HK-2 (cell line): ENCODE measurements around the gene CST9.
"Not testable (repeated sequence)": the region's sequence is repeated elsewhere in the genome, so short reads cannot be mapped to it uniquely, and the experiment has no call there.

Experiments used
- DNase-seq: peaks from one replicate; pipeline ENCODE4 v3.0.0-alpha.2; 2018; ENCODE audit not compliant: unreplicated experiment

CST9 gene

GRCh38 chr20:23587631-23588030, 18.1 kb downstream of the CST9 start:
- DNase-seq, result no peak

GRCh38 chr20:23586735-23587525, 18.8 kb downstream of the CST9 start:
- DNase-seq, result no peak

DNA sequence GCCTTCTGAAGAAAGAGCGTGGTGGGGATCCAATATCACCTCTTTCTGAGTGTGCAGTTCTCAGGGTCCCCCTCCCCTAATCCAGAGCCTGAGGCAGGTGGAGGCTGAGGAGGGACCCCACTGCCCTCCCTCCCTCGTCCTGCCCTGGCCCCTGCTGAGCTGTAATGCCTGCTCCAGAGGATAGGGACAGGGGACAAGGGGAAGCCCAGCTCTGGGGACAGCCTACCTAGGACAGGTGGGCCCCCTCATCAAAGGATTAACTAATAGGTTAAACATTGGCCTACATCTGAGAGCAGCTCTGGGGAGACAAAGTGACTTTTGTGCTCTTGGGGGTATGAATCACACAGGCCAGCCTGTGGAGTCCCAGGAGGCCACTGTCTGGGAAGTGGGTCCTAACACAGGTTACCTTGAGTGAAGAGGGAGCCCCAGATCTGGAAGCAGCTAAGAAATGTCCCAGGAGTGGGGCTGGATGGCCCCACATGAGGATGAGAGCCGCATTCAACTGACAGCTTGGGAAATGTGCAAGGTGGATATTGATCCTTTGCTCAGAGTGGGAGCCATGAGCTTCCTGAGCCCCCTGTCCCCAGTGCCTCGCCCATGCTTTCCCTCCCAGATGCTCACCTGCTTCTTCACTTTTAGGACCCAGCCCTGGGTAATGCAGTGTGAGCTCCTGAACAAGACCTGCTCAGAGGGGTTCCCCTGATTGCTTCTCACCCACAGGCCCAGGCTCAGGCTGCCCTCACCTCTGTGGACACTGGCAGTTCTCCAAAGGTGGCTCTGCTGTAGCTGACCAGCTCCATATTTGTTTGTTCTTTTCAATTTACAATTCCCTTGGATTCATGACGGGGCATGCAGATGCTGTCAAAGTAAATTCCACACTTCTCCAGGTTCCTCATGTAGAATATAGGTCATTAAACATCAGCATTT, 19.6 kb downstream of the CST9 start:
- DNase-seq, result no peak

GRCh38 chr20:23585449-23585807, 20.3 kb downstream of the CST9 start:
- DNase-seq, result no peak

DNA sequence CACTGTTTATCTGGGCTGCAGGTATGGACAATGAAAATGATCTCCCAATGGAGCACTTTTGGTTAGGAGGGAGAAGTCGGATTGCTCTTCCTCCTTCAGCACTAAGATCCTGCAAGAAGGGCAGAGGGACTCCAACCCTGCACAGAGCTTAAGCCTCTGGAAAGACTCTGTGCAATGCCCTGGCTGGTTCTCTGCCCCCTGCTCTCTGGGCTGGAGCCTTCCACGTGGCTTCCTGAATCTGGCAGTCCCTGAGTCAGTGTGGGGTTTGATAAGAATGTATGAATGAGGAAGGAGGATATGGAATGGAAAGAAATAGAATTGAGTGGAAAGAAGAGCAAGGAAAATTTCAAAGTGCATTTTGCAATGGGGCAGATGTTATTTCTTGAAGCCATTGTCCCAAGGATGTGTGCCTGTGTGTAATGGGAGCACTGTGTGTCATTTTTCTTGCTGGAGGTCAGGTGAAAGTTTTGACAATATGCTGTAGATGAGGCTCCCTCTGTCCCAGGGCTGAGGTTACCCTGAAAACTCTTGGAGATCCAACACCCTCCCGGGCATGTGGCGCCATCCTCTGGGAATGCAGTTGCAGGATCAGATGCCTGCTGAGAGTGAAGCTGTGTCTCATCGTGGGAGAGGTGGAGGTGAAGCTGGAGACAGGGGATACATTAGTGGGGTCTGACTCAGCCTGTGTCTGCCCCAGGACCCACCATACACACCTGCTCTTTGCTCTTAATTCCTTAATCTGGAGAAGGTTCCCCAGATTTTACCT, 21.1 kb downstream of the CST9 start:
- no peak for DNase-seq

GRCh38 chr20:23583526-23583925, 22.2 kb downstream of the CST9 start:
- no peak for DNase-seq

- no peak for DNase-seq
Observed at GRCh38 chr20:23582293-23582692, 23.4 kb downstream of the CST9 start.

DNA sequence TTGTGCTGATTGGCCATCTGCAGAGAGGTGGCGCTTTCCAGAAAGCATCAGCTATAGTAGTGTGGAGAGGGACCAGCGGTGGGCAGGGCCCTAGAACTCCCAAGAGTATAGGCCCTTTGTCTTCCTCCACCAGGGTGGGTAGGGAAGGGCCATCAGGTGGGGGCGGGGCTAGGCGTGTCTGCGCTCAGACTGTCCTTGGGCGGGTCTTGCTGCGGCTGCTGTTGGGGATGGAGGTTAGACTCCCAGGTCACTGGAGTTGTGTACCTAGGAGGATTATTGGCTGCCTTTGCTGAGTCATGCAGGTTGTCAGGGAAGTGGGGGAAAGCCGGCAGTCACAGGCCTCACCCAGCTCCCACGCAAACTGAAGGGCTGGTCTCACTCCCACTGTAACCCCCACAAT, 23.9 kb downstream of the CST9 start:
- DNase-seq, result not testable (repeated sequence)

DNA sequence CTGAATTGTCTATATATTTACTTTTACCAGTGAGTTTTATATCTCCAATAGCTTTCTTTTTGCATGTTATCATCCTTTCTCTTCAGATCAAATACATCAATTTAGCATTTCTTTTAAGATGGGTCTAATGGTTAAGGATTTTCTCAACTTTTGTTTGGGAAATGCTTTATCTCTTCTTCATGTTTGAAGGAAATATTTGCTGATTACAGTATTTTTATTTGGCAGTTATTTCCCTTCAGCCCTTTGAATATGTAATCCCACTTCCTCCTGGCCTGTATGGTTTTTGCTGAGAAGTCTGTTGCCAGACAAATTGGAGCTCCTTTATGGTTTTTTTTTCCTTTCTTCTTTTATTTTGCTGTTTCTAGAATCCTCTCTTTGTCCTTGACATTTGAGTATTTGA, 30.7 kb downstream of the CST9 start:
- no peak for DNase-seq

GRCh38 chr20:23570178-23570760, 35.4 kb downstream of the CST9 start:
- DNase-seq, result no peak

DNA sequence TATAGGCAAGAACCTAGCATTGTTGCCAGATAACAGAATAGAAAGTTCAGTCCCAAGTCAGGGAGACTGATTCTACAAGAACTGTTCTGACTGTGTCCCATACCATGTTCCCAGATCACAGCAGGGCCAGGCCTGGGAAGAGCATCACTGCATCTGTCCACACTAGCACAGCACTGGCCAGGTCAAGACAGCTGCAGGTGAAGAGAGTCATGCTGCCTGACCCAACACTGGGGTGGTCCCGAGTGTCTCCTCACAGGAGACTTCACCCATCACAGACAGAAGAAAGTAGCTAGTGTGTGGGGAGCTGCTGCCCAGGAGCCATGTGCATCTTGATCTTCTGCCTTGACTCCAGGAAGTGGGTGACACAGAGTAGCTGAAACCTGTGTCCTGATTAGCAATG, 36.1 kb downstream of the CST9 start:
- no peak for DNase-seq

DNA sequence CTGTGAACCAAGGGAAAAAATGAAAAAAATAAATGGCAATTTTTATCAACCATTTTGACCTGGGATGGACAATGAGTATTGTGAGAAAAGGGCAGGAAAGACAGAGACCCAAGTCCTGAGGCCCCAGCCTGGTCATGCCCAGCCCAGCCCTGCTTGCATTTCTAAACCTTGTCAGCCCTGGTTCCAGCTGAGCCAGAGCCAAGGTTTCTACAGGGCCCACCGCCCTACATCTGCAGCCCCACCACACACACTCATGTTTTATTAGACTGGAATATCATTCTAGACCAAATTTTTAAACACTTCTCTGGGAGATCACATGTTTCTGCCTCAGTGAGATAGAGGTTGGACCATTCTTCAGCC, 36.8 kb downstream of the CST9 start:
- DNase-seq, result no peak

DNA sequence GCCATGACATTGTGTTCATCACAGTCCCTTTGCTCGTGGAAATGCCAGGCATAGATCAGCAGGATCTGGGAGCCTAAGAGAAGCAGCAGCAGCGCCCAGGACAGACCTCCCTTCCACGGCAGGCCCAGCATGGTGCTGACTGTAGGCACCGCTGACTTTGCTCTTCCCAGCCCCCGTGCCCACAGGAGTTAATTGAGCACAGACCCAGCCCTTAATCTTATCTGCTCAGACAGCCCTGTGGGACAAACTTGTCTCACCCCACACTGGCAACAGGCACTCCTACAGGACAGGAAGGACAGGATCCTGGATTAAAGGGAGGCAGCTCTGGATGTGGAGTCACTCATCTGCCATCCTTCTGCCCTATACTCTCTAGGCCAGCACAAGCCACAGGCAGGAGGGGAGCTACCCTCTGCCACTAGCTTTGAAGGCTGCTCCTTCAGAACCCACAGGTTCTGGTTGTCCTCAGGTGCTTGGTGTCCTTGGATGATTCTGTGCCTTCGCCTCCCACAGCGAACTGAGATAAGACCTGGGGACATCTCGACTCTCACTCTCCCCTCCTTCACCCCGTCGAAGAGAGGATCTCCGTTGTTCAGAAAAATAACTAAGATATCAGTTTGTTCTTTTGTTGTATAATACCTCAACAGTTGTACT, 37.3 kb downstream of the CST9 start, which contains the start of gene CST9L:
Gene CST9L, minus strand, starts transcription at position 165 of the 651 bp plus-strand sequence. Its CDS starts 34 bp downstream, at position 131.
- DNase-seq, result no peak

- no peak for DNase-seq
Observed at GRCh38 chr20:23566199-23566932, 39.4 kb downstream of the CST9 start.

GRCh38 chr20:23565503-23566045, 40.1 kb downstream of the CST9 start:
- no peak for DNase-seq

- no peak for DNase-seq
Observed at GRCh38 chr20:23564927-23565326, 40.8 kb downstream of the CST9 start.

DNA sequence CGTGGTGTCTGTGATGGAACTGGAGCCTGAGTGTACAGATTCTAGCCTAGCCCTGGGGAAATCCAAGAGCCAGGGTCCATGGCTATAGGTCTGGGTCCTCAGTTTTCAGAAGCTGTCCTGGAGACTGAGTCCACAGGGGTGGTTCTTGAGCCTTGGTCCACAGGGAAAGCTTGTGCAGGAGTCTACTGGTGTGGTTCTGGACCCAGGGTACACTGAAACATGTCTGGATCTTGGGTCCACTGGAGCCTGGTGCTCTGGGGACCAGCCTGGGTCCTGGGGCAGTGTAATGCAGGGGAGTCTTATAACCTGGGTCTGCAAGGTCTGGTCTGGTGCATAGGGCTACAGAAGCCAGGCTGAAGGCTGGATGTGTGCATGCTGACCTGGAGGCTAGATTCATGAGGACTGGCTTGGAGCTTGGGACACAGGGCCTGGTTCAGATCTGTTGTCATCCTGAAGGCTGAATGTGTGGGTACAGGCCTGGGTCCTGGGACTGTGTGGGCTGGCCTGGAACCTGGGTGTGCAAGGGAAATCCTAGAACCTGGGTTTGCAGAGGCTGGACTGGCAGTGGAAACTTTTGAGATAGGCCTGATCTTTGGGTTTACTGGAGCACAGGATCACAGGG, 42.9 kb downstream of the CST9 start:
- DNase-seq, result no peak

- DNase-seq, result no peak
Observed at GRCh38 chr20:23554401-23554800, 51.3 kb downstream of the CST9 start.
